GDM1 (cell line): ENCODE results near the gene TXNDC17.
A peak's percentile ranks its signal among the peaks of the same experiment; 100 is the strongest.
"Not testable (repeated sequence)": the region's sequence is repeated elsewhere in the genome, so short reads cannot be mapped to it uniquely, and the experiment has no call there.

Experiments used
- DNase-seq: peaks from one replicate; lab custom pipeline; 2025; lab: John Stamatoyannopoulos, UW

Gene TXNDC17

DNA sequence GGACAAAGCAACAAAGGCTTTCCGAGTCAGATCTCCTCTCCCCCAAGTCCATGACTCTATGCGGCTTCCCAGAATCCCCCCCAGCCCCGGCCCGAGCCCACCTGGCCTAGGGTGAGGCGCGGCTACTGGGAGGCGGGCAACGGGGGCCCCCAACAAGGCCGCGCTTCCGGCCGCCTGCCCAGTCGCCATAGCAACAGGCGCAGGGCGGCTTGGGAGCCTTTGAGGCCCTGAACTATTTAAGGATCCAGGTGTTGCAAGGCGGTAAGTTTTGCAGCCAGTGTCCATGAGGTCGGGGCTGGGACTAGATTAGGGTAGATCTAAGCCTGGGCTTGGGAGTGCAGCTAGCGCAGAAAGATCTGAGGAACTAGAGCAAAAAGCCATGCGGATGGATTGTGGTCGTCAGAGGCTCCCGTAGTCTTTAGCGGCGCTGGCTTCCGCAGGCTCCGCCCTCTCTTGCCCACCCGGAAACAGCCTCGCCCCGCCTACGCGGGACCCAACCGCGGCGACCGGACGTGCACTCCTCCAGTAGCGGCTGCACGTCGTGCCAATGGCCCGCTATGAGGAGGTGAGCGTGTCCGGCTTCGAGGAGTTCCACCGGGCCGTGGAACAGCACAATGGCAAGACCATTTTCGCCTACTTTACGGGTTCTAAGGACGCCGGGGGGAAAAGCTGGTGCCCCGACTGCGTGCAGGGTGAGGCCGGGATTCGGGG is at the start of gene TXNDC17, which contains the start of gene KIAA0753:
Gene TXNDC17 (plus strand): TSS at position 525 of the 711 bp plus-strand sequence. CDS start 23 bp downstream, at position 548.
Gene KIAA0753 (minus strand): TSS at position 176 of the 711 bp plus-strand sequence. CDS start 5,608 bp downstream, outside the sequence.
- DNase-seq, result peak; percentile 87

DNA sequence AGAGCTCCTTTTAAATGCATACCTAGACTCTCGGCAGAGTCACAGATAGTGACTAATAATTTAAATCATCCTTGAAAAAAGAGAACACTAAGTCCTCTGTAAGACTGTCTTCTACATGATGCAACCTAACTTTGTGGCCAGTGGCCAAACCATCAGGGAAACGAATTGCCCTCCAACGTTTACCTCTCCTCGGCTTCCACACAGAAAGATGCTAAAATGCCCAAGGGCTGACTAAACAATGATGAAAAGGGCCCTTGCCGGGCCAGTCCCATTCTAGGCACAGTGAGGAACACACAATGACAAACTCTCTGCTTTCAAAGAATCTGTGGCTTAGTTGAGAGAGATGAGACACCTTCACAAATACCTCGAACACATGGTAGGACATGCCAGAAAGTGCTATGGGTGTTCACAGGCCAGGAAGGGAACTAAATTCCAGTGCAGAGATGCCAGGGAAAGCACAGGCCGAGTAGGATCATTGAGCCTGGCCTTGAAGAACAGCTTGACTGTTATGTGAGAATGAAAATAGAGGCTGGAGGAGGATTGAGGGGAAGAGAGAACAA is 49.2 kb upstream of the TXNDC17 start:
- DNase-seq, result no peak

DNA sequence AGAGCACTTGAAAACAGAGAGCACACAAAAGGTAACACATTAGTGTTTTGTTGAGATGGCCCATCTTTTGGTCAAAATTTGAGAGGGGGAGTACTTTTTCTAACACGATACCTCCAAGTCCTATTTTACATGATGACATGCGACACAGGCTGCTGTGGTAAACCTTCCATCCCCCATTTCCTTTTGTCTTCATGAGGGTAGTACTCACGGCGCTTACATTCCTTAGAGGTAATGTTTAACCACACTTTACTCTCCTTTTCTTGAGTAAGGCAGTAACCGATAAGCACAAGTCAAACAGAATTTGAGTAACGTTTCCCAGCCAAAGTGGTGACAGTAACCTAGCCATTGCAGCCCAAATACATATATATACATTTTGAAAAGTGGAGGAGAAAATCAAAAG is 48.7 kb upstream of the TXNDC17 start:
- DNase-seq, result no peak

DNA sequence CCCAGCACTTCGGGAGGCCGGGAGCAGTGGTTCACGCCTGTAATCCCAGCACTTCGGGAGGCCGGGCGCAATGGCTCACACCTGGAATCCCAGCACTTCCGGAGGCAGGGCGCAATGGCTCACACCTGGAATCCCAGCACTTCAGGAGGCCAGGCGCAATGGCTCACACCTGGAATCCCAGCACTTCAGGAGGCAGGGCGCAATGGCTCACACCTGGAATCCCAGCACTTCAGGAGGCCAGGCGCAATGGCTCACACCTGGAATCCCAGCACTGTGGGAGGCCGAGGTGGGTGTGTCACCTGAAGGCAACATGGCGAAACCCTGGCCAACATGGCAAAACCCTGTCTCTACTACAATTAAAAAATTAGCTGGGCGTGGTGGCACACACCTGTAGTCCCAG is 47.5 kb upstream of the TXNDC17 start:
- DNase-seq, result not testable (repeated sequence)

DNA sequence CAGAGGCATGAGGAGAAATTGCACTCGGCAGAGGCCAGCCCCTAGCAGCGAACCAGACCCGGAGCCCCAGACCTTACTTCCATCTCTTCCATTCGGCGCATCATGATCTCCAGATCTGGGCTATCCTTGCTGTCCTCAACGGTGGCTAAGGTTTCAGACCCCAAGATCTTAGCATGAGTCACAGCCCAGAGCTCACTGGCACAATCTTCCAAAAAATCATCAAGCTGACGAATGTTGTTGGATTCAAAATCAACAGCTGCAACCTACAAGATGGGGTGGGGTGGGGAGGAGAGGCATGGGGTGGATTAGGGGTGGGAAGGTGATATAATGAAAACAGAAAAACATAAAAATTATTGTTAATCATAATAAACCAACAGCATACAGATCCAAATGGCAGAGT is 44.8 kb upstream of the TXNDC17 start:
- no peak for DNase-seq

DNA sequence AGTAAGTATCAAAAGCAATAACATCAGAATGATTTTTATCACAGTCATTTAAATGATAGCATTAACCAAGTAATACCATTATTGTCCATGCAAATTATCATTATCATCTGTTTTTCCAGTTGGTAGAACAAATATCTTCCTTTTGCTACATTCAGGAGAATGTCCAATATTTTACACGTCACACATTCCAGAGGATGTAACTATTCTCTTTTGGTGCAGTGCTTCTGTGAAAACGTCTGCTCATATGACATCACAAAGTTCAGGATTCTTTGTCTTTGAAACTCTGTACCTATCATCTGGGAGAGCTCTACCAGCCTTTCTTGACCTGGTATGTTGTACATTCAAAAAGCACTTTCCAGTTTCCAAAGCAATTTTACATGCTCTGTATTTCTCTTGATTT is 44.3 kb upstream of the TXNDC17 start:
- DNase-seq, result no peak

DNA sequence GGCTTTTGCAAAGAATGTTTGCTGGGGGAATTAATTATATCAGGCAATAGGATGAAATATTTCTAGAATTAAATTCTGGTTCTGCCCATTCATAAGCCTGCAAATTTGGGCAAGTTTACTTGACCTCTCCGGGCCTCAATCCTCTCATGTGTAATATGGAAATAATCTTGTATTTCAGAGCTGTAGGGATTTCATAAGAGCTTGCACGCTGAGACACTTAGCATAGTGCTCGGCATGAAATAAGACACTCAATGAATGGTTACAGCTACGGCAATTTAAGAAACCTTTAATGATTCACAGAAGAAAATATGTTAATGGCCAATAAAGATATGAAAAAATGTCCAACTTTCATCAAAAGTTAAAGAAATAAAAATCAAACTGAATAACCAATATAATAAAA is 43.9 kb upstream of the TXNDC17 start:
- DNase-seq, result no peak

DNA sequence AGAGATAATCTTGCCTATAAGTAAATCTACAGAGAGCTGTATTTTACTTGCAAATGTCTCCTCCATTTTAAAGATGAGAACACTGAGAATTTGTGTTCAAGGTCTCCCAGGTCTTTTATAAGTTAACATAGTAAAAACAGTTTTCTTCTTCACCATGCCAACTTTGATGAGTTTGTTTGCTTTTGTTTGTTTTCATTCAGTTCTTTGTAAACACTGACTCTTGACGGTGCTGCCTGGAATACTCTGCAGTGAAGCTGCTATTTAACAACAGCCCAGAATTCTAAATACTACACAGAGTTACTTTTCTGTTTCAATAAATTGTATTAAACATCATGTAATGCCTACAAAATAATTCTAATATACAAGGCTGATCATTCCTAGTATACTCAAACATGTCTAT is 43.1 kb upstream of the TXNDC17 start:
- no peak for DNase-seq

DNA sequence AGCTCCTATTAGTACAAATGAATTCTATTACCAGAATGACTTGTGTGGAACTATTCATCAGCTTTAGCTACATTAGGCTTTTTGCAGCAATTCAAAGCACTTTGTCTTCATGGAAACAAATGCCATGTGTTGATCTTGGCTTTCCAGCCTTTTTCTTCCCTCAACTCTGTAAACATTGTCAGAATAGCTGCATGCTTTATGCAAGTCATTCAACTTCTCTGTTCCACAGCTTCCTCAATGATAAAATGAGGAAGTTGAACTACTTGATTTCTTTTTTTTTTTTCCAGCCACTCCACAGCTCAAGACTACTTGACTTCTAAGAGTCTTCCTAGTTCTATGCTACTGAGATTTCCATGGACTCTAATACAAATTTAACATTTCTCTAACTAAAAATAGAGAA is 41.5 kb upstream of the TXNDC17 start:
- DNase-seq, result peak; percentile 70

DNA sequence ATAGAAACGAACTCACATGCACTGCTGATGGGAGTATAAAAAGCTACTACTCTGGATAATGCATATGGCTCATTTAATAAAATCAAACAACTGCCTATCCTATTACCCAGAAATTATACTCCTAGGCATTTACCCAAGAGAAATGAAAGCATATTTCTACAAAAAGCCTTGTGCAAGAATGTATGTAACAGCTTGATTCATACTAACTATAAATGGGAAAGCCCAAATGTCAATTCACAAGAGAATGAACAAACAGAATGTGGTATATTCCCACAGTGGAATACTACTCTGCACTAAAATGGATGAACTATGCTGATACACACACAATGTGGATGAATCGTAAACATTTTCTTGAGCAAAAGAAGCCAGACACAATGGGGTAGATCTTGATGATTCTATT is 38.7 kb upstream of the TXNDC17 start:
- DNase-seq, result no peak

DNA sequence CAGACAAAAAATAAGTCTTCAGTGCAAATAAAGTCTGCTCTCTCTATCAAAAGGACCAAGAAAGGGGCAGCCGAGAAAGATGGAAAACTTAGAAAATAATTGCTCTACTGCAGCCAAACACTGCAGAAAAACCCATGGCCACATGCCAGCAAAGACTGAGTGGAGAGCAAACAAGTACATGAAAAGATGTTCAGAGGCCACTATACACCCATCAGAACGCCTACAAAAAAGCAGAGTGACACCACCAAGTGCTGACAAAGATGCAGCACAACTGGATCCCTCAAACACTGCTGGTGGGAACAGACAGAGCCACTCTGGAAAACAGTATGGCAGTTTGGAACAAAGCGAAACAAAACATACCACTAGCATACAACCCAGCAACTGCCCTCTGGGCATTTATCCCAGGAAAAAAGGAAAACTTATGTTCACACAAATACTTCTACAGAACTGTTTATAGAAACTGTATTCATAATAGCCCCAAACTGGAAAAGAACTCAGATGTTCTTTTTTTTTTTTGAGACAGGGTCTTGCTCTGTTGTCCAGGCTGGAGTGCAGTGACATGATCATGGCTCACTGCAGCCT is 37.0 kb upstream of the TXNDC17 start:
- no peak for DNase-seq

DNA sequence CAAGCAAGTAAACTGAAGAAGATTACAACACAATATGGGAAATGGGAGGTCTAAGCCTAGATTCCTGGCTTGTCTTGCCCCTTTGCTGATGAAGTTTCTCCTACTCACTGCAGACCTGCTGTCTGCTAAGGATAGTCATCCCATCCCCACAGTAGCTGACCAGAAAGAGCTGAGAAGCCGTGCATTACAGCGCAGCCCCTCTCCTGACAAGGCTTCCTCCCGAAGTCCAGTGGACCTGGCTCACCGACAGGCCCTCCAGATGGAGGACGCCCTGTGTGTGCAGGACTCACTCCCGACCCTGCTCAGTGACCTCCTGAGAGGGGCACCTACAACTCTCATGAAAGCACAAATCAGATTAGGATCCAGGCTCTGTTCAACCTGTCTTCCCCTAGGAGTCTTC is 35.7 kb upstream of the TXNDC17 start:
- no peak for DNase-seq

DNA sequence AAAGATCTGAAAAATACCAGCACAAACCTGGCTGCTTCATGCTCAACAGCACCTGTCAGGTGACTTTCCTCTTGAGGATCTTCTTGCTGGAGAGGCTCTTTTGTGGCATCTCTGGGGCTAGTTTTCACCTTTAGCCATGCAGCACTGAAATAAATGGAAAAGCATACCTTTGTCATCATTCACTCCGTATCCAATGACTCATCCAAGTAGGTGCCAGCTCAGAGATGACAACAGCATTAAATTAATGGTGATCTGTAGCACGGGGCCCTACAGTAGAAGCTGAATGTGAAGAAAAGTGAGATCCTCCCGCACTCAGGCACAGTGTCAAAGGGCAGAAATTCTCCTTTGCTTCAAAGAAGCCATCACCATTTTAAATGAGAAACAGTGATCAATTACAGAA is 32.5 kb upstream of the TXNDC17 start:
- DNase-seq, result no peak

DNA sequence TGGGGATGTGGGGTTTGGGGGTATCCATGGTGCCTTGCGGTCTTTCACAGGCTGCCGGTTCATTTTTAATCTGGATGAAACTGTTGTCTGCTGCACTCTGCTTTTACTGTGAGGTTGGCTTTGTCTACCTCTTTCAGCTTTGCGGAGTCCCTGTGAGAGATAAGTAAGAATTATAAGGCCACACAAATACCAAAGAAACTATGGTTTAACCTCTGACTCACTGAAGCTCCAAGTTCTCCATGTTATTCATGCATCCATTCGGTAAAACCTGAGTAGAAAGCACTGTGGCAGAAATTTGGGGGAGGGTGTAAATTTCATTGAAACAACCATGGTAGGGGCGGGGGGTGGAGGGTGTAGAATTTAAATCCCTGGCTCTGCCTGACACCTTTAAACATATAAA is 30.8 kb upstream of the TXNDC17 start:
- no peak for DNase-seq

DNA sequence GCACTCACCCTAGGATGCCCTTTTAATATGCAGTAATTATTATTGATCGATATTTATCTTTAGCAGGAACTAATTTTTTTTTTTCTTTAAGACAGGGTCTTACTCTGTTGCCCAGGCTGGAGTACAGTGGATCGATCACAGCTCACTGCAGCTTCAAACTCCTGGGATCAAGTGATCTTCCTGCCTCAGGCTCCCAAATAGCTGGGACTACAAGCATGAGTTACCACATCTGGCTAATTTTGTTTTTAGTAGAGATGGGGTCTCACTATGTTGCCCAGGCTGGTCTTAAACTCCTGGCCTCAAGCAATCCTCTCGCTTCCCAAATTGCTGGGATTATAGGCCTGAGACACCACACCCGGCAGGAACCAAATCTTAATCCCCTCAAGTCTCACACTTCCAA is 29.6 kb upstream of the TXNDC17 start:
- no peak for DNase-seq

DNA sequence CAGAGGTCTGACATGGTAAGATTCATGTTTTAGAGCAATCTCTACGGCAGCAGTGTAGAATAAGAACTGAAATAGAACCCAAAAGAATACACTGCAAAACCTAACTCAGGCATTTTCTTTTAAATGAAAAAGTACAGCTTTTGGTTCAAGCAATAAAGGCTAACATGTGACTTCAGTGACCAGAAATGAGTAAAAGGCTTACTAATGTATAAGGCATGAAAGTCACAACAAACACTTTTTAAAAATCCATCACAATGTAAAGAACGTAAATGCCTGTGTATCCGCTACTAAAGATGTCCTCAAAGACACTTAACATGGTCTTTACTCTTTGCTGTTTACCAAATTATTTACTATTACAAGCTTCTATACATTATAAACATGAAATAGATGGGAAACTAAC is 16.9 kb upstream of the TXNDC17 start:
- DNase-seq, result no peak

DNA sequence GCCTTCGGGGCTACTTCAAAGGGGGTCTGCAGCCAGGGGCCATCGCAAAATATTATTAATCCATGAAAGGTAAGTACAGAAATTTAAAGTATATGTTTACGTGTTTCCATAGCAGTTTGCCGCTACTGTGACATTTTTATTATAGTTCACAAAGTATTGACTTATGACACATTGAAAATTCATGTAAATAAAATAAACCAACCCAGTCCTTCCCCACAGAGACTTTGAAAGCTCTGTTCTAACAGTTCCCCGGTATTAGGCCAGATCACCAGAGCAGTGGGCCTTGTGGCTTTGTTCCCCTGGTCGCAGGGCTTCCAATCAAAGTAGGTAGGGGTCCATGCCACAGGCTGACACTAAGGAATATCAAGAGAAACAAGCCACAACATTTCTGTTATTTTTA is 14.2 kb upstream of the TXNDC17 start:
- no peak for DNase-seq

DNA sequence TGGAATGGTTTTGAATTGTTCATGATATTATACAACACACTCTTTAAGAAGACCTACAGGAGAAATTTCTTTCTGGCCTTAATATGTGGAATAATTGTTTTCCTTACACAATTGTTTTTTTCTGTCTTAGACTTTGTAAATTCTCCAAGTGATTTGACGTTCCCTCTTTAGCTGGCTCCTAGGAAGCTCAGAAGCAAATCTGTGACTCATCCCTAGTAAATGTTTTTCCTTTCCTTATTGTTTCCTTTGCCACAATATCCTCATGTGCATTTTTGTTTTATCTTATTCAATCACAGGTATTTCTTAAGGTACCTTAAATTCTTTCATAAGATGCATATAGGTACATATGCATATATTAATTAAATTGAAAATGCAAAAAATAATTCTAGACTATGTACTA is 13.8 kb upstream of the TXNDC17 start:
- no peak for DNase-seq

DNA sequence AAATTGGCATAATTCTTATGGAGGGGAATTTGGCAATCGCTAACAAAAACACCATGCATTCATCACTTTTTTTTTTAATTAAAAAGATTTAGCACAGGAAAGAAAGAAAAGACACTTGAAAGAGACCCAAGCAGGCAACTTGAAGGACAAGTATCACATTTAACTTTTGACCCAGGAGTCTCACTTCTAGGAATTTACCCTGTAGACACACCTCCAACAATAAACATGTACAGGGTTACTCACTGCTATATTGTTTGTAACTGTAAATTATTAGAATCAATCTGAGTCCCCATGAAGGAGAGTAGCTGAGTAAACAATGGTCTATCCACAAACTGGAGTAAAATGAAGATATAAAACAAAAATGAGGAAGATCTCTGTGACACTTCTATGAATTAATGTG is 10.5 kb upstream of the TXNDC17 start:
- no peak for DNase-seq

DNA sequence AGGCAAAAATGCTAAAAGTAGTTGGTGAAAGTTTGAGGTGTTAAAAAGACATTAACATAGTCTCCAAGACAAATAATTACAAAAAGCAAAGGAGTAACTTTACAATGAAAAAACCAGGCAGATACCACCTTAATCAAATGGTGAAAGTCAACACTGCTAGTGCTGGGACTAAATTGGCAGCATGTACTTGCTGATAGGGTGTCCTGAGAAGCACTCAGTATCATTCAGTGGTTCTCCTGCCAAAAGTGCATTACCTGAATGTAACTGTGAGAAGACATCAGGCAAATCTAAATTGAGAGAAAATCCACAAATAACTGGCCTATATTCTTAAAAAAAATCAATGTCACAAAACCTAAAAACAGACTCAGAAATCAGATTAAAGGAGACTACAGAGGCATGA is 8.3 kb upstream of the TXNDC17 start:
- no peak for DNase-seq

DNA sequence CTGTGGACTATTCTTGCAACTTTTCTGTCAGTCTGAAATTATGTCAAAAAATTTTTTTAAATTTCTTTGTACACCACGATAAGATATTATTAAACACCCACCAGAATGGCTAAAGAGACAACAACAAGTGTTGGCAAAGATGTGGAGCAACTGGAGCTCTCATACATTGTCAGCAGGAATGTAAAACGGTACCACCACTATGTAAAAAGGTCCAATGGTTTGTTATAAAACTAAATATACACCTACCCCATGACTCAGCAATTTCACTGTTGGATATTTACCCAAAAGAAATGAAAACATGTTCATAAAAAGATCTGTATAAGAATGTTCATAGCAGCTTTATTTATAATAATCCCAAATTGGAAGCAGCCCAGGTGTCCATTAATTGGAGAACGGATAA is 7.6 kb upstream of the TXNDC17 start:
- DNase-seq, result no peak

DNA sequence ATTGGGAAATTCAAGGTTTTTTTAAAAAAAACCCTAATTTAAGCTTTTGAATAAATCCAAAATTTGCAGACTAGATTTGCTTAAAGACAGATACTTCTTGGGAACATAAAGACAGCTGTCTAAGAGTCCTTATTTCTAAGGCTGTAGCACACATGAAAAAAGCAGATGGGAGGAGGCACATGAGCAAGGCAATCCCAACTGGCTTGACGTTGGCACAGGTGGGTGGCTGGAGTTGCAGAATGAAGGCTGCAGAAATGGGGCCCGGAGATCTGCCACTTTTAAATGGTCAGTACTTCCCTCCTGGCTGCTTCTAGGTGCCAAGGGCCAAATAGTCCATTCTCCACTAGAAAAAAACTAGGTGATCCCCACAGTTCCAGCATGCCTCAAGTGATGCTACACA is 4.8 kb upstream of the TXNDC17 start:
- DNase-seq, result no peak

DNA sequence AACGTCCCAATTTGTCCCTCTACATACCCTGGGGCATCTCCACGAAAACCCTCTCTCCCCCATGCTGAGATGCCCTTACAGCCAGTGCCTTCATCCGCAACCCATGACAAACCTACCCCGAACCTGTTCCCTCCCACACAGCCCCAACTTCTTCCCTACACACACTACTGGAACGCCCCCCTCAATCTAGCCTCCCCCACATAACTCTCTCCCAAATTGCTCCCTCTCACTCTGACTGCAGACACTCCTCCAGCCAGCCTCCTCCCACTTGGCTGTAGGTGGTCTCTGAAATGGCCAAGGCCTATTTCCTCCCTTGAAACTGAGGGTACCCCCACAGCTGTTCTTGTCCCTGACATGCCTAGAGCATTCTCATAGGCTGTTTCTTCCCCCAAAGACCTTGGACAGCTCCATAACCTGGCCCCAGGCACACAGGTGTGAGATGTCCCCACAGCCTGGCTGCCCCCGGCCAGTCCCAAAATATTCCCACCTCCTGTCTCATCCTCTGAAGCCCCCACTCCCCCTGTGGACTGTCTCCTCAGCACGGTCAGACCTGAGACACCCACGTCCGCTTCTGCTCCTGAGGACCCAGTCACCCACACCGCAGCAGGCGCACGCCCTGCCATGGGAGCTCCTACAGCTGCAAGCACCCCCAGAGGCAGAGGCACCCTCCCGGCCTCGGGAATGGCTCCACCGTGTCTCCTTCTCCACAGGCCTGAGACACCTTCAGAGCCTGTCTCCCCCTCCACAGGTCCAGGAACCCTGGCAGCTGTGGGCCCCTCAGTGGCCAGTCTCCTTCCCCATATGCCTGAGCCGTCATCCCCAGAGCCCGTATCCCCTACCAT is 4.0 kb upstream of the TXNDC17 start:
- no peak for DNase-seq
